ENCODE results near the gene ELOB.
"Not testable (repeated sequence)": the region's sequence is repeated elsewhere in the genome, so short reads cannot be mapped to it uniquely, and the experiment has no call there.

ELOB gene

DNA sequence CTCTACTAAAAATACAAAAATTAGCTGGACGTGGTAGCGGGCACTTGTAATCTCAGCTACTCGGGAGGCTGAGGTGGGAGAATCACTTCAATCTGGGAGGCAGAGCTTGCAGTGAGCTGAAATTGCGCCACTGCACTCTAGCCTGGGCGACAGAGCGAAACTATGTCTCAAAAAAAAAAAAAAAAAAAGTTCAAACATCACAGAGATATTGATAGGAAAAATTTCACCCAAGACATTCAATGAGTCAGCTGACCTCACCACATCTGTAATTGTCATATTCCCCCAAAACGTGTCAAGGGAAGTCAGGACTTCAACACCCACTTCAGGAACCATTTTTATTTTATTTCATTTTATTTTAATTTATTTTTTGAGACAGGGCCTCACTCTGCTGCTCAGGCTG lies 49.0 kb downstream of the ELOB start:
- FAIRE-seq: no peak
- TF ChIP-seq, protein P1, sequence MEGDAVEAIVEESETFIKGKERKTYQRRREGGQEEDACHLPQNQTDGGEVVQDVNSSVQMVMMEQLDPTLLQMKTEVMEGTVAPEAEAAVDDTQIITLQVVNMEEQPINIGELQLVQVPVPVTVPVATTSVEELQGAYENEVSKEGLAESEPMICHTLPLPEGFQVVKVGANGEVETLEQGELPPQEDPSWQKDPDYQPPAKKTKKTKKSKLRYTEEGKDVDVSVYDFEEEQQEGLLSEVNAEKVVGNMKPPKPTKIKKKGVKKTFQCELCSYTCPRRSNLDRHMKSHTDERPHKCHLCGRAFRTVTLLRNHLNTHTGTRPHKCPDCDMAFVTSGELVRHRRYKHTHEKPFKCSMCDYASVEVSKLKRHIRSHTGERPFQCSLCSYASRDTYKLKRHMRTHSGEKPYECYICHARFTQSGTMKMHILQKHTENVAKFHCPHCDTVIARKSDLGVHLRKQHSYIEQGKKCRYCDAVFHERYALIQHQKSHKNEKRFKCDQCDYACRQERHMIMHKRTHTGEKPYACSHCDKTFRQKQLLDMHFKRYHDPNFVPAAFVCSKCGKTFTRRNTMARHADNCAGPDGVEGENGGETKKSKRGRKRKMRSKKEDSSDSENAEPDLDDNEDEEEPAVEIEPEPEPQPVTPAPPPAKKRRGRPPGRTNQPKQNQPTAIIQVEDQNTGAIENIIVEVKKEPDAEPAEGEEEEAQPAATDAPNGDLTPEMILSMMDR (IDR thresholded peaks at IDR 0.05; ENCODE audit: insufficient read depth, missing control alignments): no peak
- DNase-seq (ENCODE audit: insufficient read length, low spot score): no peak

DNA sequence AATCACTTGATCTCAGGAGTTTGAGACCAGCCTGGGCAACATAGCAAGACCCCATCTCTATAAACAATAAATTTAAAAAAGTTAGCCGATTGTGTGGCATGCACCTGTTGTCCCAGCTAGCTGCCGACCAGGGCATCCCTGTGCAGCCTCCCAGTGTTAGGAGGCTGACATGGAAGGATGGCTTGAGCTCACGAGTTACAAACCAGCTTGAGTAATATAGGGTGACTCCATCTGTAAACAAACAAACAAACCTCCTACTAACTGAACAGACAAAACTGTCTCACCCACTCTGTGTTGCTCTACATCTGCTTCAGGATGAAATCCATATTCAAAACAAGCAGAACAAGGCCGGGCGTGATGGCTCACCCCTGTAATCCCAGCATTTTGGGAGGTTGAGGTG lies 50.2 kb downstream of the ELOB start:
- TF ChIP-seq, protein P1 (IDR thresholded peaks at IDR 0.05; ENCODE audit: insufficient read depth, missing control alignments): no peak
- no peak for FAIRE-seq
- DNase-seq (ENCODE audit: insufficient read length, low spot score): no peak

DNA sequence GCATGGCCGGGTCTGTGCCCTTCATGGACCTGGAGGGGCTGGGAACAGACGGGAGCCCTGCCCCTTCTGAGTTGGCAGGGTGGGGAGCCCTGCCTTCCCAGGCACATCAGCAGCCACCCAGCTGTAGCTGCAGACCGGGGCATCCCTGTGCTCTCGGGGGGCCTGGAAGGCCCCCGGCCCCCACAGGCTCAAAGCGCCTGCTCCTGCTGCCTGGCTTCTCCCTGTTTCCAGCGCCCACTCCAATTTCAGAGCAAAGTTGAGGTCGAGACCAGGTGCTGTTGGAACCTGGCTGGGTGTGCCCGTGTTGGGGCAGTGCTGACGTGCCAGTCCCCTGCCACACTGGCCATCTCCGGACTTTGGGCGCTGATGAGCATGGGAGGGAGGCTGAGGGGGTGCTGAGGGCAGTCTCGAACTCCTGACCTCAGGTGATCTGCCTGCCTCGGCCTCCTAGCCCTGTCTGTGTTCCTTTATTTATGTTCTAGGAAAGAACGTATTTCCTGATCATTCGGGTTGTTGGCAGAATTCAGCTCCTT lies 52.2 kb downstream of the ELOB start:
- FAIRE-seq (no peak), DNase-seq (ENCODE audit: insufficient read length, low spot score) (no peak)
- TF ChIP-seq, protein P1 (IDR thresholded peaks at IDR 0.05; ENCODE audit: insufficient read depth, missing control alignments): no peak

DNA sequence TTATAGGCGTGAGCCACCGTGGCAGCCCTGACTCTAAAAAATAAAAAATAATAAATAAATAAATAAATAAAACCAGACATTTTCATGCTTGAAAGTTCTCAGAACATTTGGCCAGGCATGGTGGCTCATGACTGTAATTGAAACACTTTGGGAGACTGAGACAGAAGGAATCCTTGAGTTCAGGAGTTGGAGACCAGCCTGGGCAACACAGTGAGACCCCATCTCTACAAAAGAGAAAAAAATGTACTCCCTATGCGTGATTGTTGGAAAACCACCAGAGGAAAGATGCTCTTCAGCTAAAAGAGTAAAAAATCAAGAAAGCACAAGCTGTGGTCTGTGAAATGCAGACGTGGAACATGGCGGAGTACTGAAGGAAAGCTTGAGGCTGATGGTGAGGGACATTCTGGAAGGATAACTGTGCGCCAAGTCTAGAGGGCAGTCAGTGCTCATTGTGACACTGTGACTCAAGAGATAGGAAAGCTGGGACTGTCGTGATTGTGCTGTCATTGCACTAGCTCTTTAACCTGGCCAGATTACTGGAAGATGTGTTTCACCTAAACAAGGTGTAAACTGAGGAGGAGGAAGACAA lies 52.9 kb downstream of the ELOB start:
- TF ChIP-seq, protein P1 (IDR thresholded peaks at IDR 0.05; ENCODE audit: insufficient read depth, missing control alignments): no peak
- no peak for FAIRE-seq
- no peak for DNase-seq (ENCODE audit: insufficient read length, low spot score)

DNA sequence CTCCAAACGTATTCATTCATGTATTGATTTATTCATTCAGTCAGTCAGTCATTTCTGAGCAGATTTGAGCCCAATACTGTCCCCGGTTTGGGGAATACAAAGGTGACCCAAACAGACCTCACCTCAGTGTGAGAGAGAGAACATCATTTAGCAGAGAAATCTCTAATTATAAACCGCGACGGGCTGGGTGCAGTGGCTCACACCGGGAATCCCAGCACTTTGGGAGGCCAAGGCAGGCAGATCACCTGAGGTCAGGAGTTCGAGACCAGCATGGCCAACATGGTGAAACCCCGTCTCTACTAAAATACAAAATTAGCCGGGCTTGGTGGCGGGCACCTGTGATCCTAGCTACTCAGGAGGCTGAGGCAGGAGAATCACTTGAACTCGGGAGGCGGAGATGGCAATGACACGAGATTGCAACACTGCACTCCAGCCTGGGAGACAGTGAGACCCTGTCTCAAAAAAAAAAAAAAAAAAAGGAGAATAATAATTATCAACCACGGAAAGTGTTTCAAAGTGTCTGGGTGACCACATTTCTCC lies 55.4 kb downstream of the ELOB start:
- not testable (repeated sequence) for DNase-seq (ENCODE audit: insufficient read length, low spot score); FAIRE-seq
